Measurements from ENCODE around the gene ELMO2.

DNA sequence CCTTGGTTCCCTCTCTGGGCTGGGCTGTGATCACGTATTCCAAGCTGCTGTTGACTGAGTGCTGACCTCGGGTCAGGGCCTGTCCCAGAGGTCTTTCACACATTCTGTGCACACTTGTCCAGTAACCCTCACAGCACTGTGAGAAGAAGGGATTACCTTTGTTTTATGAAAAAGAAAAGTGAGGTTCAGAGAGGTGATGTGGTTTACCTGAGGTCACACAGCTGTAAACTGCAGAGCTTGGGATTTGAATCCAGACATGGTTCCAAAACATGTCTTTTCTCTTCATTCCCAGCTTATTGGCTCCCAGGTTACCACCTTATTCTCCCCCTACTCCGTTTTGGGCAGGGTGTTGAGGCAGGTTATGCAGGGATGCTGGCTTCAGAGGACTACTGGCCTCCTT lies 69.7 kb downstream of the ELMO2 start:
- no peak for TF ChIP-seq EZH2 (IDR thresholded peaks at IDR 0.05; ENCODE audit: borderline replicate concordance, low read depth, low read length, poor library complexity, severe bottlenecking)
- TF ChIP-seq, protein P1, sequence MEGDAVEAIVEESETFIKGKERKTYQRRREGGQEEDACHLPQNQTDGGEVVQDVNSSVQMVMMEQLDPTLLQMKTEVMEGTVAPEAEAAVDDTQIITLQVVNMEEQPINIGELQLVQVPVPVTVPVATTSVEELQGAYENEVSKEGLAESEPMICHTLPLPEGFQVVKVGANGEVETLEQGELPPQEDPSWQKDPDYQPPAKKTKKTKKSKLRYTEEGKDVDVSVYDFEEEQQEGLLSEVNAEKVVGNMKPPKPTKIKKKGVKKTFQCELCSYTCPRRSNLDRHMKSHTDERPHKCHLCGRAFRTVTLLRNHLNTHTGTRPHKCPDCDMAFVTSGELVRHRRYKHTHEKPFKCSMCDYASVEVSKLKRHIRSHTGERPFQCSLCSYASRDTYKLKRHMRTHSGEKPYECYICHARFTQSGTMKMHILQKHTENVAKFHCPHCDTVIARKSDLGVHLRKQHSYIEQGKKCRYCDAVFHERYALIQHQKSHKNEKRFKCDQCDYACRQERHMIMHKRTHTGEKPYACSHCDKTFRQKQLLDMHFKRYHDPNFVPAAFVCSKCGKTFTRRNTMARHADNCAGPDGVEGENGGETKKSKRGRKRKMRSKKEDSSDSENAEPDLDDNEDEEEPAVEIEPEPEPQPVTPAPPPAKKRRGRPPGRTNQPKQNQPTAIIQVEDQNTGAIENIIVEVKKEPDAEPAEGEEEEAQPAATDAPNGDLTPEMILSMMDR (conservative IDR thresholded peaks at IDR 0.05; ENCODE audit: low read depth, low read length): no peak

All from A673 (cell line).